Activated naive CD4-positive, alpha-beta T cell treated with anti-CD3 and anti-CD28 coated beads for 36 hours (primary cell): ENCODE measurements around the gene KLF13. TPM values are rescaled to one million over a fixed set of nuclear protein-coding genes. Genes with fewer than 3 reads are reported as not detected.

ENCODE experiments used
- CTCF ChIA-PET: fragments of 350-600 bp; sonication (Branson Sonifier 250); formaldehyde crosslinking; loops from one replicate; lab custom pipeline; 2021; ENCODE audit warnings: antibody characterized with exemption; lab: Charles Lee
- DNase-seq: peaks from one replicate; pipeline ENCODE4 v3.0.0-alpha.2; 2020
- H3K27ac Mint-ChIP-seq: one replicate; pipeline ENCODE4 v1.8.0; 2021; ENCODE audit warnings: mild to moderate bottlenecking, mixed read lengths
- H3K27me3 Mint-ChIP-seq: one replicate; pipeline ENCODE4 v1.8.0; 2021; ENCODE audit warnings: low read depth, mixed read lengths
- H3K36me3 Mint-ChIP-seq: one replicate; pipeline ENCODE4 v1.8.0; 2021; ENCODE audit warnings: low read depth, mixed read lengths
- H3K4me1 Mint-ChIP-seq: one replicate; pipeline ENCODE4 v1.8.0; 2021; ENCODE audit warnings: low read depth, mixed read lengths
- H3K4me3 Mint-ChIP-seq: one replicate; pipeline ENCODE4 v1.8.0; 2021; ENCODE audit warnings: mild to moderate bottlenecking, moderate library complexity, mixed read lengths
- H3K9me3 Mint-ChIP-seq: one replicate; pipeline ENCODE4 v1.8.0; 2021; ENCODE audit warnings: mixed read lengths
- intact Hi-C: fragments of 100-400 bp; cut with micrococcal nuclease; formaldehyde crosslinking; loops from one replicate; pipeline ENCODE4 v1.15.1; 2023
- total RNA-seq, 2 experiments: library from RNA; stranded (reverse); gene quantifications; one replicate each; pipeline ENCODE4 v1.2.3, GENCODE V29; 2021

Gene KLF13
- total RNA-seq, 2 experiments from 2014 or later = 115 to 121 TPM

DNA sequence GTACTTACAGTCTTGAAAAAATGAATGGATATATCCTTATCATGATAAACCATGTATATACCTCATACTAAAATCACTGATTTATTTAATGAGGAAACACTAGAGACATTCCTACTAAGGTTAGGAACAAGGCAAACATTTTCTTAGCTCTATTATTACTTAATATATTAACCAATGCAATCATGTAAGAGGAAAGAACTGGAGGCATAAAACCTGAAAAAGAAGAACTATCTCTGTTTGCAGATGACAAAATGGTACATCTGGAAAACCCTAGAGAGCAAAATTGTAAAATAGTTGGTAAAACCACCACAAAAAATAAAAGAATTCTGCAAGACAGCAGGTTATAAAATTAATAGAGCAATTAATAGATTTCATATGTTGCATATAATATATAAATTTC, 81.2 kb downstream of the KLF13 start:
- Mint-ChIP-seq H3K36me3 (peaks cover 3% of the 10 kb centered on the region), H3K9me3 (peaks cover 11% of the 10 kb centered on the region), H3K4me1 (peaks cover 18% of the 10 kb centered on the region), H3K27me3 (no peaks in the 10 kb centered on the region), H3K4me3 (no peak overlapping the region), H3K27ac (no peak overlapping the region)
- no peak for DNase-seq
- CTCF ChIA-PET = interaction anchor here (1.7 kb wide), 1 partner anchor 13 kb away, joined by 4 read pairs; no protein-coding TSS in a partner anchor
- intact Hi-C loops = no loop called here

DNA sequence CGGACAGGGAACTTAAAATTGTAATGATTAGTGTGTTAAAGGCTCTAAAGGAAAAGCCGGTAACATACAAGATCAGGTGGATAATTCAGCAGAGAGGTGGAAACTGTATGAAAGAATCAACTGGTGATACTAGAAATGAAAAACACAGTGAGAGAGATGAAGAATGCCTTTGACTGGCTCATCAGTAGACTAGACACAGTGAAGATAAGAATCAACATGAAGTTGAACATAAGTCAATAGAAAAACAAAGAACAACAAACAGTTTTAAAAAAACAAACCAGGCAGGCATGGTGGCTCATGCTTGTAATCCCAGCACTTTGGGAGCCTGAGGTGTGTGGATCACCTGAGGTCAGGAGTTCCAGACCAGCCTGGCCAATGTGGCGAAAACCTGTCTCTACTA, 82.1 kb downstream of the KLF13 start:
- Mint-ChIP-seq H3K9me3 (peaks cover 11% of the 10 kb centered on the region), H3K27me3 (no peaks in the 10 kb centered on the region), H3K4me3 (no peak overlapping the region), H3K27ac (no peak overlapping the region), H3K36me3 (peaks cover 3% of the 10 kb centered on the region), H3K4me1 (peaks cover 18% of the 10 kb centered on the region)
- intact Hi-C loops = no loop called here
- no peak for DNase-seq
- CTCF ChIA-PET = interaction anchor here (0.5 kb wide), 1 partner anchor 80 kb away, joined by 3 read pairs; no protein-coding TSS in a partner anchor

DNA sequence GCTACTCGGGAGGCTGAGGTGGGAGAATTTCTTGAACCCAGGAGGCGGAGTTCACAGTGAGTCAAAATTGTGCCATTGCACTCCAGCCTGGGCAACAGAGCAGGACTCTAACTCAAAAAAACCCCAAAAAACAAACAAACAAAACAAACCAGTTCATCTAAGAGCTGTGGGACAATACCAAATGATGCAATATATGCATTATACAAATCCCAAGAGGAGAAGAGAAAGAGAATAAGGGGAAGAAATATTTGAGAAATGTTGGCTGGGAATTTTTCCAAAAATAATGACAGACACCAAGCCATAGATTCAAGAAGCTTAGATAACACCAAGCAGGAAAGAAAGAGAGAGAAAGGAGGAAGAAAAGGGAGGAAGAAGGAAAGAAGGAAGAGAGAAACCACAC, 82.5 kb downstream of the KLF13 start:
- H3K27me3 Mint-ChIP-seq = no peaks in the 10 kb centered on the region
- CTCF ChIA-PET = no interaction called here
- peaks cover 3% of the 10 kb centered on the region for H3K36me3 Mint-ChIP-seq
- no peak overlapping the region for H3K4me3 Mint-ChIP-seq
- intact Hi-C loops = no loop called here
- DNase-seq = no peak
- no peak overlapping the region for H3K27ac Mint-ChIP-seq
- H3K4me1 Mint-ChIP-seq = peaks cover 15% of the 10 kb centered on the region
- peaks cover 11% of the 10 kb centered on the region for H3K9me3 Mint-ChIP-seq

DNA sequence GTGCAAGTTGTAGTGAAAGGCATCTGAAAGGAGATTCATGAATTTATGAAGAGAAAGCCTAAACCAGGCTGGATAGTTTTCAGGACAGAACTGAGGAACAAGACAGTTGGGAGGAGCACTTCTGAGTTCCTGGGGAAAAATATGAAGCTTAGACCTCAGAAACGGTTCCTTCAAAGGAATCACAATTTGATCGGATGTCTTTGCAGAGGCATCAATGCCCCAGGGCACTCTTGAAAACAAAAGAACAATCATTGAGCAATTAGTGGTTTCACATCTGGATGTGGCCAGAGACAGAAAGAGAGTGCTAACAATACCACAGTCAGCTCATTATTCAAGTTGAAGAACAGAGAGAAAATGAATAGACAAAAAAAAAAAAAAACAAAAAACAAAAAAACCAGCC, 86.2 kb downstream of the KLF13 start:
- Mint-ChIP-seq H3K27me3 (no peaks in the 10 kb centered on the region), H3K27ac (no peak overlapping the region), H3K9me3 (peaks cover 11% of the 10 kb centered on the region), H3K4me1 (no peaks in the 10 kb centered on the region), H3K4me3 (no peak overlapping the region), H3K36me3 (peaks cover 3% of the 10 kb centered on the region)
- intact Hi-C loops = no loop called here
- DNase-seq = no peak
- CTCF ChIA-PET = interaction anchor here (0.6 kb wide), 1 partner anchor 240 kb away, joined by 4 read pairs; no protein-coding TSS in a partner anchor

DNA sequence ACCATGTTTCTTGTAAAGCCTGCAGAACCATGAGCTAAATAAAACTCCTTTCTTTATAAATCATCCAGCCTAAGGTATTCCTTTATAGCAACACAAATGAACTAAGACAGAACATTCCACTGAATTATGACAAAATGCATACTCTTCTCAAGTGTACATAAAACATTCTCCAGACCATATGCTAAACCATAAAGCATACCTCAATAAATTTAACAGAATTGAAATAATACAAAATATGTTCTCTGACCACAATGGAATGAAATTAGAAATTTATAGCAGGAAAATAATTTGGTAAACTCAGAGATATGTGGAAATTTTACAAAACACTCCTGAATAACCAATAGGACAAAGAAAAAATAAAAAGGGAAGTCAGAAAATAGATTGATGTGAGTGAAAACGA, 88.6 kb downstream of the KLF13 start:
- CTCF ChIA-PET = interaction anchor here (1.0 to 1.1 kb wide), 2 partner anchors 16 to 19 kb away, joined by 3 to 4 read pairs; no protein-coding TSS in a partner anchor
- H3K27me3 Mint-ChIP-seq = no peaks in the 10 kb centered on the region
- H3K9me3 Mint-ChIP-seq = peaks cover 10% of the 10 kb centered on the region
- no peaks in the 10 kb centered on the region for H3K4me1 Mint-ChIP-seq
- peaks cover 2% of the 10 kb centered on the region for H3K36me3 Mint-ChIP-seq
- H3K4me3 Mint-ChIP-seq = no peak overlapping the region
- DNase-seq = no peak
- H3K27ac Mint-ChIP-seq = no peak overlapping the region
- intact Hi-C loops = no loop called here

DNA sequence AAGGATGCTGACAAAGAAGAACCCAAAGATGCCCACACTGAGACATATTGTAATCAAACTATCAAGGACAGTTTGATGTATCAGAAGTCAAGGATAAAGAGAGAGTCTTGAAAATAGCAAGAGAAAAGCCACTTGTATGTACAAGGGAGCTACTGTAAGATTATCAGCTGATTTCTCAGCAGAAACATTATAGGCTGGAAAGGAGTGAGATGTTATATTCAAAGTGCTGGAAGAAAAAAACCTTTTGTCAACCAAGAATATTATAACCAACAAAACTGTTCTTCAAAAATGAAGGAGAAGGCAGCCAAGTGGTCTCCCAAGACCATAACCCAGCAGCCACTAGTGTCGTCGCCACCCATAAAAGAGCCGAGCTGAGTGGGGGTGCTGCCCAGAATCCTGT, 93.2 kb downstream of the KLF13 start:
- no peaks in the 10 kb centered on the region for H3K4me1 Mint-ChIP-seq
- peaks cover 15% of the 10 kb centered on the region for H3K9me3 Mint-ChIP-seq
- CTCF ChIA-PET = interaction anchor here (1.0 kb wide), 2 partner anchors 19 to 69 kb away, joined by 3 to 4 read pairs; no protein-coding TSS in a partner anchor
- H3K4me3 Mint-ChIP-seq = no peak overlapping the region
- no peaks in the 10 kb centered on the region for H3K27me3 Mint-ChIP-seq
- intact Hi-C loops = no loop called here
- no peak overlapping the region for H3K27ac Mint-ChIP-seq
- peaks cover 2% of the 10 kb centered on the region for H3K36me3 Mint-ChIP-seq
- DNase-seq = no peak

DNA sequence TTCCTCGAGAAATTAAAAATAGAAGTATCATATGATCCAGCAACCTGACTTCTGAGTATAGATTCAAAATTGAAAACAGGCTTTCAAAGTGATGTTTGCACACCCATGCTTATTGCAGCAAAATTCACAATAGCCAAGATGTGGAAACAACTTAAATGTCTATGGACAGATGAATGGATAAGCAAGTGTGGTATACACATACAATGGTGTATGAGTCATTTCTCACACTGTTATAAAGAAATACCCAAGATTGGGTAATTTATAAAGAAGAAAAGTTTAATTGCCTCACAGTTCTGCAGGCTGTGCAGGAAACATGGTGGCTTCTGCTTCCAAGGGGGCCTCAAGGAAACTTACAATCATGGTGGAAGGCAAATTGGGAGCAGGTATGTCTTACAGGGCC, 100.8 kb downstream of the KLF13 start:
- CTCF ChIA-PET = no interaction called here
- Mint-ChIP-seq H3K4me3 (no peak overlapping the region), H3K27me3 (no peaks in the 10 kb centered on the region), H3K27ac (no peak overlapping the region), H3K4me1 (peaks cover 21% of the 10 kb centered on the region), H3K36me3 (no peaks in the 10 kb centered on the region), H3K9me3 (peaks cover 6% of the 10 kb centered on the region)
- intact Hi-C loops = no loop called here
- no peak for DNase-seq

Other genes with a start within 250 kb of the KLF13 start
- gene TRPM1, start 225.1 kb upstream of the KLF13 start, total RNA-seq = not detected